ENCODE data around the gene CST3.
"Not testable (repeated sequence)": the region's sequence is repeated elsewhere in the genome, so short reads cannot be mapped to it uniquely, and the experiment has no call there.

CST3 gene

DNA sequence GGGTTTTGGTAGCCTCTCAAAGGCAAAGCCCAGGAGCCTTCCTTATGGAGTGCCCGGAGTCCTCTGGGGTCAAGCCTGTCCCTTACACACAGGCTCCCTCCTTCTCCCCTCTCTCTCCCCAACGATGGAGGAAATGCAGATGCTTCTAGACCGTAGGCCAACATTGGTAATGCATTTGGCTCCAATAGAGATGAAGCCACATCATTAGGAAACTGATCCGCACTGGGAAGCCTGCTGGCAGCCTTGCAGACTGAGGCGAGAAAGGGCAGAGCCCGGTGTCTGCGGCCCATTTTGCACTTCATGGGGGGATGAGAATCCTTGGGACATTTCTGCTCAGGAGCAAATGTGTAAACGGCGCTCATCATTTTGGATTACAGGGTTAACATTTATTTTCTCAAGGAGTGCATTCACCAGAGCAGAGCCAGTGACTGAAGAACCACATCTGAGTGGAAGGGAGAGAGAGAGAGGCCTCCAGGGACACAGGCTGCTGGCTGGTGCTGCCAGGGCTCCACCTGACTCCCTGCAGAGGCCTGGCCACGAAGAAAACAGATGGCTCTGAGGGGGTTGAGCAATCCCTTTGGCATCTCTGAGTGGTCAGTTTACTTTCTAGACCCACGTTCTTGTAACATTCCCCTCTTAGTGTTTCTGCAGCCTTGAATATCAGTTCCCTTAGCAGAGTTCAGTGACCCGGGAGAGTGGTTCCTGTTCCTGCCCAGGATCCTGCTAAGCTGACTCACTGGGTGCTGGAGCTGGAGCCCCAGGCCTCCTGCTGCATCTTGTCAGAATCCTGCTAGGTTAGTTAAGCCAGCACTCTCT lies 4.4 kb upstream of the CST3 start:
- DNase-seq = peak; percentile 94

GRCh38 chr20:23640671-23641667 lies 3.2 kb upstream of the CST3 start:
- DNase-seq = no peak

GRCh38 chr20:23640018-23640601 lies 2.4 kb upstream of the CST3 start:
- no peak for DNase-seq

GRCh38 chr20:23639490-23639958 lies 1.8 kb upstream of the CST3 start:
- DNase-seq = no peak

GRCh38 chr20:23638309-23638708 lies 554 bp upstream of the CST3 start:
- no peak for DNase-seq

- DNase-seq = no peak
Measured at GRCh38 chr20:23636908-23637281, 860 bp downstream of the CST3 start.

GRCh38 chr20:23636182-23636907 lies 1.4 kb downstream of the CST3 start:
- peak; percentile 52 for DNase-seq

DNA sequence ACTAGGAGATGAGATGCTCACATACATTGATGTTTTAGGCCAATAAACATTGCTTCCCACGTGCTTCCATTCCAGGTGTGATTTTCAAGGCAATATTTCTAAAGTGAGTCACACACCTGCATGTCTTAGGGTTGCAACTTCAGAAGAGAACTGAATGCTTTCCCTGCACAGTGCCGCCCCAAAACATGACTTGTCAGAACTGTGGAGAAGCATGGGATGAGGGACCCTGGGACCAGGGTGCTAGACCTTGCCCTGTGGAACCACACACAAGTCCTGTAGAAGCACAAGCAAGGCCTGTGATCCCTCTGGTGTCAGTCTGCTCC lies 2.0 kb downstream of the CST3 start:
- not testable (repeated sequence) for DNase-seq

GRCh38 chr20:23634985-23635767 lies 2.6 kb downstream of the CST3 start:
- DNase-seq = peak; percentile 22

DNA sequence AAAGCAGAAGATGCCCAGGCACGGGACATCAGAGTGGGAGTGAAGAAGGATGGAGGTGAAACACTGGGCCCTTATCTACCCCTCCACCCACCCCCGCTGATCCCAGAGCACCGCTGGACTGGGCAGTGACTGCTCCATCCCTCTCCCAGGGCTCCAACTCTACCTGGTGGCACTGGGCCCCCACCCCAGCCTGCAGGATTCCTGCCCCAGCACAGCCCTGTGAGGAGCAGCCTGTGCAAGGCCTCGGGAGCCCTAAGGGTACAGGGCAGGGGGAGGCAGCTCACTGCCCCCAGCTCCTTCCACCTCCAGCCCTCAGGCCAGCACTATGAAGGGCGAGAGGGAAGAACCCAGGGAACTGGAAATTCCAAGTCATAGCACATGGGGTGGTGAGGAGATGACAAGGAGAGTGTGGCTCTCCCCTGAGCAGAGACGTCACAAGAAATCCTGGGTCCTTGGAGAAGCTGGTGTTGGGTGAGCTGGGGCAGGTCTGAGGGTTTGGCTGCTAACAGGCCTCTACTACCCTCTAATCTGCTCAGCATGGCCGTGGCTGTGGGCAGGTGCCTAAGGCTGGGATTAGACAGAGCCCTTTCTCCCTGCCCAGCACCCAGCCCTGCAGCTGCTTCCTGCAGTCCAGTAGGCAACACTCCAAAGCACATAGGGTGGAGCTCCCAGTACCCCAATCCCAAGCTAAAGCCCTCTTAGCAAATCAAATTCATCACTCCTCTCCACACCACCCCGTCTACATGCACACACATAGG lies 3.5 kb downstream of the CST3 start:
- no peak for DNase-seq

DNA sequence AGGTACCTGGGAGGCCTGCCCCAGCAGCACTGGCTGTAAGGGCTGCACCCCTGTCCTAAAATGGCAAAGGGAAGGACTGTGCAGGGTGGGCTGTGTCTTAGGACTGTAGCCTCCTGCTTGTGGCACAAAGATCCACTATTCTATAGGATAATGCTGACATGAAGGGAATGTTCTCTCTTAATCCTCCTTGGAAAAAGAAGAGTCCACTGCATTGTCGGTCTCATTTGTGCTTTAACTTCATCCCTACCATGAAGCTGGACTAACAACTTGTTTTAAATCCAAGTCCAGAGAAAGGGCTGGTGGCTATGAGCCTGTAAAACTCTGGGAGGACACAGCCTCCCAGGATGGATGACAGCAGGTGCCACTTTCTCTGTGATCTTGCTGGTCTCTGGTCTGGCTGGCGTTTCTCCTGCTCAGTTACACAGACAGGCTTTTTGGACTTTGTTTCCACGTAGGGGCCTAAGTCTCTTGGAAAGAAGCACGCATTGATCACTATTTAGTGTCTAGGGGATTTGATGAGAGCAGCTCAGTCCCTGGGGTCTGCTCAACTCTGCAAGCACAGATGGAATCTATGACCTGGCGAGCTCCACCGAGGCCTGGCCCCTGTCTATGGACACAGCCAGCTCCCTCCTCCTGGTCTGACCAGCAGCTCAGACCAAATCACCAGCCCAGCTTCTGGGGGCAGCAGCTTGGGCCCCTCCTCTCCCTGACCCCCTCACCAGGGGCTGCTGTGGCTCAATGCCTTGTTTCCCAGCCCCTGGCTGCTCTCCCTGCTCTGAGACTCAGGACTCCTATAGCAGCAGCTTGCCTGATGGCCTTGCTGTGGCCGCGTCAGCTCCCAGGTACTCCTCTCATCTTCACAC lies 4.8 kb downstream of the CST3 start:
- DNase-seq = no peak

- DNase-seq = no peak
Measured at GRCh38 chr20:23631981-23632710, 5.6 kb downstream of the CST3 start.

GRCh38 chr20:23631226-23631822 lies 6.4 kb downstream of the CST3 start:
- DNase-seq = no peak

DNA sequence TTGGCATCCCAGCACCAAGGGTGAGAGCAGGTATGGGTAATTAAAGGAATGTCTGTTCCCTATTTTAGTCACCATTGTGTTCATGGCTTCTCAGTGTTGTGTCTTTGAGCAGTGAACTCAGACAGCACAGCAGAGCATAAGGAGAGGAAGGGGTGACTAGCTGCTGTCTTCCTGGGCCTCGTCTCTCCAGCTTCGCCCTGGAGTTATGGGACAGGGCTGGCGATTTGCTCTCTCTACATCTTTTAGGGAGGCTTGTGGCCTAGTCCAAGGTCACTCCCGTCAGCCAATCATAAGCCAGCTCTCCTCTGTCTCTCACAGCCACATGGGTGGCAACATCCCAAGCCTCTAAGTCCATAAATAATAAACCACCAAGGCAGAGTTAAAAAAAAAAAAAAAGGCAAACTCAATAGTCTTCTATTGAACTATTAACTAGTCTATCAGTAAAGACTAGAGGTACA lies 7.3 kb downstream of the CST3 start:
- DNase-seq = no peak

DNA sequence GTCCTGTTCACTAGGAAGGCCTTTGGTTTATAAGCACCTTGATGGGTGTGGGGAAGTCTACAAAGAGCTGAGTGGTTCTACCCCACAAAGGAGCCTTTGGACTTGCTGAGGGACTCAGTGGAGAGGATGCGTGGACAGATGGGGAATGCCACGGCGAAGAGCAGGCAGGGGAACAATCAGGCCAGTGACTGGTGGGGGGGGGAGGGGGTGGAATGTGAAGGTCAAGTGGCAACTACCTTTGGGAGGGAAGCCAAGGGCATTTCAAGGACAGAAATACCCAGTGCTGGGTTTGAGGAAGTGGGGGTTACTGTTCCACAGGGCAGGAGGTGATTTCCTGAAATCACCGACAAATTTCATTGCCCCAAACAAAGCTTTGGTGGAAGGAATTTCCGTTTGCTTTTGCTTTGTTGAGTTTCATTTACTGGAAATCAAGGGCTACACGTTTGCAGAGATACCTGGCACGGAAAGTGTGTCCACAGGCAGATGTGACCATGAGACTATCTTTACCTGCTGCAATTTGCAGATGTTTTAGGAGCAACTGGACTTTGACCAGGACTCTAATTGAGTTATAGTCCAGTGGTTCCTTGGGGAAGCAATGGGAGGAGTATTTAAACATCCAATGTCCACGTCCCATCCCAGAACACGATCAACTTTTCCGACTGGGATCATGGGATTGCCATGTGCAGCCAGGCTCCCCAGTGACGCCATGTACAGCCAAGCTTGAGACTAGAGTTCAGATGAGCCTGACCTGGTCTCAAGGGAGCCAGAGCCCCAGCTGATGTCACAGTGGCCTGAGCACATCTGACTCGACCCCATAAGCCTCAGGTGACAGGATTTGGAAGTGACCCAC lies 8.0 kb downstream of the CST3 start:
- DNase-seq = no peak

GRCh38 chr20:23629017-23629541 lies 8.7 kb downstream of the CST3 start:
- DNase-seq = peak; percentile 73

DNA sequence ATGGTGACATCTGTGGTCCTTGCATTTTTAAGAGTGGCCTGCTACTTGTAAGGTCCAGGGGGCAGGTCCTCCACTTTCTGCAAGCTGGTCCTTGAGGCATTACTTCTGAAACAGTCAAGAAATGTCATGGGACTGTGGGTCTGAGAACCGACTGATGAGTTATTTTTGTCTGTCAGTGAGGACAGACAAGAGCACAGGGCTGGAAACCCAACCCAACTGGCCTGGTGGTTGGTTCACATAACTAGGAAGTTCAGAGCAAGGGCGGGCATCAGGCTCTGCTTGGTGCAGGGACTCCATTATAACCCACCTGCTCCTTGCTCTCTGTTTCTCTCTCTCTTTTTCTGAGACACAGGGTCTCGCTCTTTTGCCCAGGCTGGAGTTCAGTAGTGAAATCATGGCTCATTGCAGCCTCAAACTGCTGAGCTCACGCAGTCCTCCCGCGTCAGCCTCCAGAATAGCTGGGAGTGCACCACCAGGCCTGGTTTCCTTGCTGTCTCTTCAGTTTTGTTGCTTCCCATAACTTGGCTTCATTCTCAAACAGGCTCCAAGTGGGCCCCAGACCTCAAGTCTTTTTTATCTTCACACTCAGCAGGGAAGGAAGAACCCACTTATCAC lies 9.2 kb downstream of the CST3 start:
- no peak for DNase-seq

Measured in islet precursor cell (in vitro differentiated cells).